Heart left ventricle (tissue), 13 donors: Measurements from ENCODE around the gene WLS.

Experiments
- POLR2A ChIP-seq, 2 donors: fragments of 450-650 bp; IDR thresholded peaks; one replicate each; pipeline ENCODE4 v1.6.1; 2017; ENCODE audit warnings: antibody characterized with exemption in 2 of 2, mild to moderate bottlenecking in 2 of 2, moderate library complexity in 2 of 2
- TF ChIP-seq, protein P1 (sequence below), 12 donors: fragments of 200-600 bp; sonication (generic) in 4 of 12; IDR thresholded peaks; one replicate each; pipeline versions ENCODE4 v1.5.0 to v1.8.0; 2018 to 2022; ENCODE audit warnings: antibody characterized with exemption in 12 of 12, mild to moderate bottlenecking in 5 of 12
- donor health status: ischemic (EF 13 %, LVEDD 7.1; RV severe dilation, severe dysfunction).
- donor health status: DM: no; HTN: yes; CAD: no.
- donor health status: DM: no; HTN: no; CAD: no.
- donor health status: ischemic (EF 25% LVEDD 6.9; RV normal size, moderate dysfunction).
- donor health status: ischemic (EF 25% LVEDD 5.7; RV mildly dilated, moderate dysfunction).
- donor health status: ischemic (EF 35%, LVEDD 5.7; RV mildly dilated, moderate dysfunction).
- donor health status: nonischemic (EF 11% LVEDD 7.7; RV severe dilation, severe dysfunction).
- donor health status: DM: yes; HTN: yes; CAD: no.
- donor health status: PGD.
- donor health status: ischemic (EF 29% LVEDD 5.4; RV normal size, mild dysfunction).
- donor health status: nonischemic (EF 23%, LVEDD 6.1; RV moderate dilation, normal function).

DNA sequence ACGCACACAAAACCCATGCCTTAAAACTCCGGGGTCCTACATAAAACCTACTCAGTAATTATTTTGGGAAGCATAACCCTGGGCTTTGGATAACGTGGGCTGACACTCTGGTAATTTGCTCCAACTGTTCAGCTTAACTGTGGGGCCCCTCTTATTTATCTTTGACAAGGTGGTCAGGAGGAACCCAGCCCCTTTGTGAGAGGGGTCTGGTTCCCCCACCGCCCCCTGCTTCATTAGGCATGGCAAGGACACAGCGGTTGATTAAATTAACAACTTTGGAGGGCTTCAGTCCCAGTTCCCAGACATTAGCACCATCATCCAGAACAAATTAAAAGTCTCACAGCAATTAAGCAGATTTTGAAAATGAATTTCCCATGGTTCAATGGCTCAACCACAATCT, 14.7 kb downstream of the WLS start:
- no peak for TF ChIP-seq POLR2A (IDR thresholded peaks at IDR 0.05)
- TF ChIP-seq, protein P1, sequence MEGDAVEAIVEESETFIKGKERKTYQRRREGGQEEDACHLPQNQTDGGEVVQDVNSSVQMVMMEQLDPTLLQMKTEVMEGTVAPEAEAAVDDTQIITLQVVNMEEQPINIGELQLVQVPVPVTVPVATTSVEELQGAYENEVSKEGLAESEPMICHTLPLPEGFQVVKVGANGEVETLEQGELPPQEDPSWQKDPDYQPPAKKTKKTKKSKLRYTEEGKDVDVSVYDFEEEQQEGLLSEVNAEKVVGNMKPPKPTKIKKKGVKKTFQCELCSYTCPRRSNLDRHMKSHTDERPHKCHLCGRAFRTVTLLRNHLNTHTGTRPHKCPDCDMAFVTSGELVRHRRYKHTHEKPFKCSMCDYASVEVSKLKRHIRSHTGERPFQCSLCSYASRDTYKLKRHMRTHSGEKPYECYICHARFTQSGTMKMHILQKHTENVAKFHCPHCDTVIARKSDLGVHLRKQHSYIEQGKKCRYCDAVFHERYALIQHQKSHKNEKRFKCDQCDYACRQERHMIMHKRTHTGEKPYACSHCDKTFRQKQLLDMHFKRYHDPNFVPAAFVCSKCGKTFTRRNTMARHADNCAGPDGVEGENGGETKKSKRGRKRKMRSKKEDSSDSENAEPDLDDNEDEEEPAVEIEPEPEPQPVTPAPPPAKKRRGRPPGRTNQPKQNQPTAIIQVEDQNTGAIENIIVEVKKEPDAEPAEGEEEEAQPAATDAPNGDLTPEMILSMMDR (IDR thresholded peaks at IDR 0.05): no peak
